Body of pancreas (tissue), 4 donors: ENCODE data around the gene SULT1C4. TPM values are rescaled to one million over a fixed set of nuclear protein-coding genes. Genes with fewer than 3 reads are reported as not detected.

Experiments used
- ATAC-seq: fragments of 150-250 bp; one replicate; pipeline ENCODE4 v1.9.1; 2016
- DNase-seq, 4 donors: peaks; one replicate each; pipeline ENCODE4 v3.0.0-alpha.2; 2019
- H3K27ac ChIP-seq, 4 donors: fragments of 200-600 bp; sonication (generic); 1 replicate in 3 of 4; 2 replicates in 1 of 4; pipeline versions ENCODE4 v1.5.1 to v1.6.1; 2016 to 2019; ENCODE audit warnings: mild to moderate bottlenecking in 1 of 4, mixed read lengths in 1 of 4, moderate library complexity in 1 of 4
- H3K27me3 ChIP-seq, 2 donors: fragments of 200-600 bp; sonication (generic); one replicate each; pipeline ENCODE4 v1.6.0; 2016; ENCODE audit warnings: mild to moderate bottlenecking in 1 of 2
- H3K36me3 ChIP-seq, 2 donors: fragments of 200-600 bp; sonication (generic); replicated peaks in 1 of 2; 2 replicates each; pipeline ENCODE4 v1.5.1; 2016; ENCODE audit warnings: low read depth in 2 of 2; ENCODE audit not compliant: insufficient read depth in 1 of 2
- H3K4me1 ChIP-seq: fragments of 200-600 bp; sonication (generic); one replicate; pipeline ENCODE4 v1.6.0; 2016
- H3K4me3 ChIP-seq, 2 donors: fragments of 200-600 bp; sonication (generic); 1 replicate in 1 of 2; 2 replicates in 1 of 2; pipeline ENCODE4 v1.5.1; 2016 to 2019
- H3K9me3 ChIP-seq, 3 donors: fragments of 200-600 bp; sonication (generic); 1 replicate in 2 of 3; 2 replicates in 1 of 3; pipeline ENCODE4 v1.5.1; 2016
- CTCF ChIP-seq, 7 experiments: fragments of 450-650 bp in 4 of 7; fragments of 200-600 bp in 3 of 7; sonication (generic) in 3 of 7; IDR thresholded peaks; one replicate each; pipeline ENCODE4 v1.5.1; 2016 to 2019; ENCODE audit warnings: antibody characterized with exemption in 7 of 7
- POLR2A ChIP-seq, 3 donors: fragments of 450-650 bp; IDR thresholded peaks; one replicate each; pipeline ENCODE4 v1.6.1; 2016; ENCODE audit warnings: antibody characterized with exemption in 3 of 3, mild to moderate bottlenecking in 2 of 3
- WGBS, 2 donors: methylation state at CpG; one replicate each; pipeline ENCODE4 v1.1.5; 2017; 5-methylcytosine and 5-hydroxymethylcytosine counted together
- intact Hi-C: fragments of 100-400 bp; cut with DNase I; formaldehyde crosslinking; loops from one replicate; pipeline ENCODE4 v1.15.1; 2023
- total RNA-seq, 2 donors: library from RNA; depleted of rRNA; stranded (reverse); fragments of >200 nt; gene quantifications; one replicate each; pipeline ENCODE4 v1.1.0, GENCODE V29; 2016

Gene SULT1C4
- total RNA-seq, 2 donors from 2014 or later: 1.3 to 4.2 TPM

DNA sequence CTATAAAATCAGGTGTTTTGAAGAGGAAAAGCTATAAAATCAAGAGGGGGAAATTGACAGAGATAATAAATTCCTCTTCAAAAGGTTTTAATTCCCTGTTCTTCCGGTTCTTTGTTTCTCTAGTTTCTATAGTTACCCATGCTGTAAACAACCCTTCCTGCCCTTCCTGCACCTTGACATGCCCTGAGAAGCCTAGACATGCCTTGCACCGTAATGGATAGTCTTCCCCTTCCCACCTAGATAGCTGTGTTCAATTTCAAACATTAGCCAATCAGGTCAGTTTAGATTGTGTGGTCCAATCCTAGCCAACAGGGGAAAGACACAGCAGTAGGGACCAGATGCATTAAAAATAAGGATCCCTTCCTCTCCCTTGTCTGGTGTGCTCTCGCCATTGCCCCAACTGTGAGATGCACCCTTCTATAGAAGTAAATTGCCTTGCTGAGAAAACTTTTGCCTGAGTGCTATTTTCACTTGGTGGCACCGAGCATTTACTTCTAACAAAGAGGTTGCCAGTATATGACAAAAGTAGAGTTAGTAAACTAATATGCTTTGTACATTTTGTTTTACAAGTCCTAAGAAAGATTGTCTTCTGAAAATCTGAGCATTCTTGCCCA is 27.1 kb downstream of the SULT1C4 start:
- intact Hi-C loops: no loop called here
- H3K36me3 ChIP-seq: no peaks in the 10 kb centered on the region
- no peaks in the 10 kb centered on the region for H3K4me1 ChIP-seq
- DNase-seq: no peak
- H3K4me3 ChIP-seq: no peak overlapping the region
- H3K27ac ChIP-seq: no peak overlapping the region
- H3K27me3 ChIP-seq: no peaks in the 10 kb centered on the region
- no peak for TF ChIP-seq CTCF (IDR thresholded peaks at IDR 0.05)
- TF ChIP-seq POLR2A (IDR thresholded peaks at IDR 0.05): no peak
- H3K9me3 ChIP-seq: peaks cover 0 to 16% (median 0%) of the 10 kb centered on the region in 3 donors
- WGBS, 2 donors: 77 to 79% methylated on average over 4 of the region's 4 CpGs
- ATAC-seq: no peak

GRCh38 chr2:108407864-108408729 is 30.3 kb downstream of the SULT1C4 start:
- TF ChIP-seq POLR2A (IDR thresholded peaks at IDR 0.05) (no peak), CTCF (IDR thresholded peaks at IDR 0.05) (no peak)
- Histone ChIP-seq H3K36me3 (no peaks in the 10 kb centered on the region), H3K4me1 (no peaks in the 10 kb centered on the region), H3K9me3 (peaks cover 0 to 5% (median 0%) of the 10 kb centered on the region in 3 donors), H3K27me3 (no peaks in the 10 kb centered on the region), H3K27ac (no peak overlapping the region), H3K4me3 (no peak overlapping the region)
- no peak for DNase-seq
- 82 to 88% methylated on average over 6 of the region's 6 CpGs for whole genome bisulfite sequencing, 2 donors
- intact Hi-C loops: no loop called here
- ATAC-seq: no peak

DNA sequence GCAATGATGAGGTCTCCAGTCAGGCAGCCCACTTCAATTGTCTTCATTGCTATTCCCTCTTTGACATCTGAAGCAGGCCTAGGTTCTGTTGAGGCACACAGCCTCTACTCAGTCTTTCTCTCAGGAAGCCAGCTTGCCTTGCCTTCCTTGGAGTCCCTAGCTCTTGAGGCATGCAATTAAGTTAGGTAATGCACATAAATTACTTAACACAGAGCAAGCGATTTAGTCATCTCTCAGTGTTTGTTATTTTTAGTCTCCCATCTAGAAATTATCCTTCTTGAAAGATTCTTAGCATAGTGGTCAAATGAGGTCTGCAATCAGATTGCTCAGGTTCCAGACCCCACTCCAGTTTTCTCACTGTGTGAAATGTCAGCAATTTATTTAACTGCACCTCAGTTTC is 32.0 kb downstream of the SULT1C4 start:
- Histone ChIP-seq H3K4me3 (no peak overlapping the region), H3K27me3 (no peaks in the 10 kb centered on the region), H3K9me3 (peaks cover 0 to 4% (median 0%) of the 10 kb centered on the region in 3 donors), H3K36me3 (no peaks in the 10 kb centered on the region), H3K4me1 (no peaks in the 10 kb centered on the region), H3K27ac (no peak overlapping the region)
- WGBS, 2 donors: 85 to 93% methylated on average over 1 of the region's 1 CpG
- intact Hi-C loops: no loop called here
- DNase-seq (no peak), ATAC-seq (no peak)
- TF ChIP-seq POLR2A (IDR thresholded peaks at IDR 0.05) (no peak), CTCF (IDR thresholded peaks at IDR 0.05) (no peak)

- Histone ChIP-seq H3K27ac (no peak overlapping the region), H3K4me1 (no peaks in the 10 kb centered on the region), H3K36me3 (no peaks in the 10 kb centered on the region), H3K27me3 (no peaks in the 10 kb centered on the region), H3K9me3 (no peaks in the 10 kb centered on the region), H3K4me3 (no peak overlapping the region)
- 19 to 69% methylated on average over 1 of the region's 1 CpG for WGBS, 2 donors
- ATAC-seq (no peak), DNase-seq (no peak)
- intact Hi-C loops: no loop called here
- no peak for TF ChIP-seq POLR2A (IDR thresholded peaks at IDR 0.05)
- TF ChIP-seq CTCF (IDR thresholded peaks at IDR 0.05): no peak
These were observed 35.4 kb downstream of the SULT1C4 start for GRCh38 chr2:108412995-108413710.
